AG04450 (cell line): ENCODE data around the gene XIRP1. TPM values are rescaled to one million over a fixed set of nuclear protein-coding genes. Genes with fewer than 3 reads are reported as not detected.

Experiments used
- CTCF ChIA-PET: fragments of 300-600, 350-600 bp; formaldehyde crosslinking; extraction: SDS; loops from one replicate; lab custom pipeline; 2022; ENCODE audit warnings: antibody characterized with exemption, inconsistent platforms; lab: Charles Lee
- POLR2A ChIA-PET: fragments of 350-600 bp; formaldehyde crosslinking; extraction: SDS; loops from one replicate; lab custom pipeline; 2021; ENCODE audit warnings: antibody characterized with exemption, inconsistent platforms; lab: Yijun Ruan, JAX
- DNase-seq: peaks from one replicate; pipeline ENCODE4 v3.0.0-alpha.2; 2011; ENCODE audit warnings: low read depth, low spot score
- H3K27ac ChIP-seq: one replicate; pipeline ENCODE4 v1.5.1; 2012; ENCODE audit warnings: low read depth, low read length, control low read depth
- H3K27me3 ChIP-seq: one replicate; pipeline ENCODE4 v1.6.0; 2012; ENCODE audit warnings: low read length; ENCODE audit not compliant: control insufficient read depth, insufficient read depth
- H3K4me3 ChIP-seq: 2 replicates; pipeline ENCODE4 v1.5.1; 2011; ENCODE audit warnings: mild to moderate bottlenecking, low read depth, low read length, control low read depth
- H3K9me3 ChIP-seq: 2 replicates; pipeline ENCODE4 v1.5.1; 2012; ENCODE audit warnings: low read length; ENCODE audit not compliant: control insufficient read depth, insufficient read depth
- CTCF ChIP-seq: IDR thresholded peaks from 2 replicates; pipeline ENCODE4 v1.5.1; 2011; ENCODE audit warnings: low read depth, low read length, control low read depth, inconsistent platforms
- polyA plus RNA-seq: library from polyadenylated mRNA; depleted of rRNA; stranded (reverse); fragments of >200 nt; gene quantifications from 2 replicates; pipeline ENCODE4 v1.2.3, GENCODE V29; 2011

XIRP1 gene
- polyA plus RNA-seq, 1 experiment: not detected

DNA sequence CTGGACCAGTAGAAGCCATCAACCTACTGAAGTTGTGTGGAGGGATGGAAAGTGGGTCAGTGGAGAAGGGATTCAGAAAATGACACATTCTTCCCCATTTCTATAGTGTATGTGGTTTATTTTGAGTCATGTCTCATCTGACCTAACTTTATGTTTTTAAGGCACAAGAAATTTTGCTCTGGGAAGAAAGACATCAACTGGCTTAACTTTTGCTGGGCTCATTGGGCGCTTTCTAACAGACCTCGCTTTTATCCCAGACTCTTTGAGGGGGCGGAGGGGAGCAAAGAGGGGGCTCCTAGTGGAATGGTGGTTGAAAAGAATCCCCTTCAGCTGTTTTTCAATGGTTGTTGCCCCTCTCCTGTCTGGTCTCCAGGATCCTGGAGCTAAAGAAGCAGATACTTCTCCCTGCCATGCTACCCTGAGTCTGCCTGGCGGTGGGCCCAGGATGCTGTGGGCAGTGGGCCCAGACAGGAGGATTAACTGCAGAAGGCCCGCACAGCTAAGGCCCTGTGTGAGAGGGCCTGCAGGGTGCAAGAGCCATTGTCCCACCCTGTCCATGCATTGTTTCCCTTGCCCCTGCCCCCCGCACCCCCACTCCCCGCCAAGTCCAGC lies 53.5 kb downstream of the XIRP1 start:
- TF ChIP-seq CTCF: no peak
- ChIA-PET CTCF (interaction anchor here (0.8 to 1.3 kb wide), 2 partner anchors 12 to 153 kb away, joined by 3 to 4 read pairs; no protein-coding TSS in a partner anchor), POLR2A (no interaction called here)
- H3K27me3 ChIP-seq: no peaks in the 10 kb centered on the region
- no peak overlapping the region for H3K4me3 ChIP-seq
- no peaks in the 10 kb centered on the region; the same call in 1 of the 2 replicates for H3K9me3 ChIP-seq
- DNase-seq: no peak
- no peak overlapping the region for H3K27ac ChIP-seq

GRCh38 chr3:39137991-39138803 lies 54.2 kb downstream of the XIRP1 start:
- no peak for DNase-seq
- POLR2A ChIA-PET: no interaction called here
- CTCF ChIA-PET: interaction anchor here (0.8 to 1.1 kb wide), 2 partner anchors 153 kb away, joined by 3 to 4 read pairs; no protein-coding TSS in a partner anchor

GRCh38 chr3:39137435-39137936 lies 54.9 kb downstream of the XIRP1 start:
- ChIA-PET POLR2A (no interaction called here), CTCF (interaction anchor here (1.1 kb wide), 1 partner anchor 154 kb away, joined by 3 read pairs; no protein-coding TSS in a partner anchor)
- no peaks in the 10 kb centered on the region for H3K27me3 ChIP-seq
- DNase-seq: no peak
- no peak for TF ChIP-seq CTCF
- no peak overlapping the region for H3K4me3 ChIP-seq
- H3K27ac ChIP-seq: no peak overlapping the region
- no peaks in the 10 kb centered on the region; the same call in 1 of the 2 replicates for H3K9me3 ChIP-seq

More at GRCh38 chr3:39137991-39138803, 54.2 kb downstream of the XIRP1 start:
- Histone ChIP-seq H3K27me3 (no peaks in the 10 kb centered on the region), H3K27ac (no peak overlapping the region), H3K4me3 (no peak overlapping the region), H3K9me3 (no peaks in the 10 kb centered on the region; the same call in 1 of the 2 replicates)
- TF ChIP-seq CTCF: no peak

DNA sequence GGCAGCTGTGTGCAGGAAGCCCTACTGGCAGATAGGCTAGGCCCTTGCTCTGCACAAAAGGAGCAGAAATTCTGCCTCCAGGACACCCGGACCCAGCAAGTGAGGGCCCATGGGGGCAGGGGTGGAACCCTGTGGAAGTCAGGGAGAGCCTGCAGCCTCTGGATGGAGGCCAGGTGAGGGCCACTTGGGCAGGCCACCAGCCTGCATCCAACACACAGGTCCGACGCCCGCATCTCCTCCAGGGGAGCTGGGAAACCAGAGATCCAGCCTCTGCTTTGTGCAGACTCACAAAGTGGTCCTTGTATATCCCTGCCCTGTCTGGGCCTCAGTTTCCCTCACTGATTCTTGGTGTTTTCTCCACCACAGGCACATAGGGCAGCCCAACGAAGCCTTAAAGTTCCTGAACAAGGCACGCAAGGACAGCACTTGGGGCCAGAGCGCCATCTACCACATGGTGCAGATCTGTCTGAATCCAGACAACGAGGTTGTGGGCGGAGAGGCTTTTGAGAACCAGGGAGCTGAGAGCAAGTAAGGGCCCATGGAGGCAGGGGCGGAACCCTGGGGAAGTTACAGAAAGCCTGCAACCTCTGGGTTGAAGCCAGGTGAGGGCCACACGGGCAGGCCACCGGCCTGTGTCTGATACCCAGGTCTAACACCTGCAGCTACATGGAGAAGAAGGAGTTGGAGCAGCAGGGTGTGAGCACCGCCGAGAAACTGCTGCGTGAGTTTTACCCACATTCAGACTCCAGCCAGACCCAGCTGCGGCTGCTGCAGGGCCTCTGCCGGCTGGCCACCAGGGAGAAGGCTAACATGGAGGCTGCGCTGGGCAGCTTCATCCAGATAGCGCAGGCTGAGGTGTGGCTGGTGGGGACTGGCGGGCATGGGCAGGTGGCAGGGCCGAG lies 55.6 kb downstream of the XIRP1 start:
- POLR2A ChIA-PET: no interaction called here
- TF ChIP-seq CTCF: no peak
- DNase-seq: no peak
- Histone ChIP-seq H3K9me3 (no peaks in the 10 kb centered on the region; the same call in 1 of the 2 replicates), H3K4me3 (no peak overlapping the region), H3K27ac (no peak overlapping the region), H3K27me3 (no peaks in the 10 kb centered on the region)
- CTCF ChIA-PET: interaction anchor here (1.2 to 1.6 kb wide), 2 partner anchors 152 to 156 kb away, joined by 4 read pairs; no protein-coding TSS in a partner anchor
